HepG2 (cell line): ENCODE results near the gene KIF25. TPM values are rescaled to one million over a fixed set of nuclear protein-coding genes. Genes with fewer than 3 reads are reported as not detected.

Source experiments
- ATAC-seq: fragments of 200-7000 bp; cut with Tn5 transposase; 3 replicates; pipeline ENCODE4 v1.9.1; 2020; ENCODE audit warnings: mild to moderate bottlenecking, moderate library complexity
- BruUV-seq: library from RNA; stranded (reverse); fragments of 400-500 nt; replicated peaks from 2 replicates; lab custom pipeline; 2021; lab: Mats Ljungman, UMichigan
- CTCF ChIA-PET: fragments of 300-600 bp; formaldehyde crosslinking; extraction: SDS; loops from one replicate; lab custom pipeline; 2021; ENCODE audit warnings: low total read pairs, inconsistent platforms, low intra/inter-chr PET ratio; lab: Yijun Ruan, JAX
- POLR2A ChIA-PET: fragments of 350-600 bp; sonication (Branson Sonifier 250); formaldehyde crosslinking; loops from one replicate; lab custom pipeline; 2020; ENCODE audit warnings: antibody characterized with exemption, inconsistent platforms; lab: Yijun Ruan, JAX
- DNase-seq: peaks from one replicate; pipeline ENCODE4 v3.0.0-alpha.2; 2015; ENCODE audit warnings: low spot score
- FAIRE-seq: peaks from 3 replicates; lab custom pipeline; 2011; peaks lifted over from hg19 to GRCh38; lab: Jason Lieb, UNC
- H2AFZ ChIP-seq: one replicate; pipeline ENCODE4 v1.6.1; 2011; ENCODE audit warnings: low read length, inconsistent platforms
- H3K27ac ChIP-seq: fragments of 300-600 bp; 3 replicates; pipeline ENCODE4 v1.8.0; 2011; ENCODE audit warnings: mixed run types, mild to moderate bottlenecking, mixed read lengths, low read length, inconsistent platforms; ENCODE audit not compliant: insufficient read depth; ENCODE audit errors: extremely low read length
- H3K27me3 ChIP-seq, 2 experiments: fragments of 200-600 bp in 1 of 2; 2 replicates in 1 of 2; 3 replicates in 1 of 2; pipeline versions ENCODE4 v1.6.0 to v1.8.0; 2011; ENCODE audit warnings: low read length in 2 of 2, mild to moderate bottlenecking in 2 of 2, moderate library complexity in 2 of 2, inconsistent platforms in 1 of 2; ENCODE audit not compliant: insufficient read depth in 2 of 2, control insufficient read depth in 1 of 2
- H3K36me3 ChIP-seq, 2 experiments: fragments of 200-600 bp in 1 of 2; replicated peaks in 1 of 2; 2 replicates in 1 of 2; 3 replicates in 1 of 2; pipeline versions ENCODE4 v1.5.1 to v1.8.0; 2011; ENCODE audit warnings: low read length in 2 of 2, inconsistent platforms in 1 of 2; ENCODE audit not compliant: insufficient read depth in 2 of 2, control insufficient read depth in 1 of 2
- H3K4me1 ChIP-seq: 2 replicates; pipeline ENCODE4 v1.5.1; 2012; ENCODE audit warnings: low read length, inconsistent platforms; ENCODE audit not compliant: insufficient read depth
- H3K4me2 ChIP-seq: 2 replicates; pipeline ENCODE4 v1.6.0; 2011; ENCODE audit warnings: low read depth, low read length, inconsistent platforms
- H3K4me3 ChIP-seq, 3 experiments: fragments of 200-600 bp in 1 of 3; sonication (generic), shearing (Covaris generic) in 1 of 3; replicated peaks in 1 of 3; 2 replicates each; pipeline ENCODE4 v1.5.1; 2011 to 2016; ENCODE audit warnings: low read length in 3 of 3, inconsistent platforms in 2 of 3, low read depth in 2 of 3, mild to moderate bottlenecking in 2 of 3, control low read depth in 1 of 3, mixed read lengths in 1 of 3; ENCODE audit not compliant: insufficient read depth in 1 of 3
- H3K79me2 ChIP-seq: one replicate; pipeline ENCODE4 v1.6.1; 2011; ENCODE audit warnings: low read length, inconsistent platforms; ENCODE audit not compliant: insufficient read depth
- H3K9ac ChIP-seq: 2 replicates; pipeline ENCODE4 v1.6.0; 2011; ENCODE audit warnings: mild to moderate bottlenecking, low read depth, low read length, inconsistent platforms; ENCODE audit not compliant: insufficient read depth
- H3K9me3 ChIP-seq: 2 replicates; pipeline ENCODE4 v1.5.1; 2012; ENCODE audit warnings: mild to moderate bottlenecking, low read length
- H4K20me1 ChIP-seq: 2 replicates; pipeline ENCODE4 v1.6.0; 2011; ENCODE audit warnings: inconsistent platforms, mild to moderate bottlenecking, low read length, moderate library complexity; ENCODE audit not compliant: insufficient read depth
- GPN1 ChIP-seq: sonication (generic); formaldehyde crosslinking; IDR thresholded peaks from 2 replicates; pipeline ENCODE4 v1.5.1; 2020; ENCODE audit warnings: missing genetic modification reagents, borderline replicate concordance
- GZF1 ChIP-seq: sonication (generic); formaldehyde crosslinking; IDR thresholded peaks from 2 replicates; pipeline ENCODE4 v1.5.1; 2020; ENCODE audit warnings: mild to moderate bottlenecking, missing genetic modification reagents
- IRF2 ChIP-seq: IDR thresholded peaks from 2 replicates; pipeline ENCODE4 v1.6.1; 2018; ENCODE audit warnings: missing genetic modification reagents, missing compliant biosample characterization
- LCORL ChIP-seq, 2 experiments: fragments of 450-650 bp in 1 of 2; sonication (generic) in 1 of 2; formaldehyde crosslinking in 1 of 2; IDR thresholded peaks; 2 replicates each; pipeline versions ENCODE4 v1.5.0 to v1.6.1; 2017 to 2020; ENCODE audit warnings: antibody characterized with exemption in 1 of 2, missing genetic modification reagents in 1 of 2
- MAFF ChIP-seq: IDR thresholded peaks from 2 replicates; pipeline ENCODE4 v1.6.1; 2011; ENCODE audit warnings: low read depth, low read length, improper control_type of control experiment
- SOX6 ChIP-seq, 2 experiments: fragments of 450-650 bp in 1 of 2; sonication (generic) in 1 of 2; formaldehyde crosslinking in 1 of 2; IDR thresholded peaks; 2 replicates each; pipeline versions ENCODE4 v1.4.0 to v1.6.1; 2017 to 2020; ENCODE audit warnings: antibody characterized with exemption in 1 of 2, mild to moderate bottlenecking in 1 of 2, missing genetic modification reagents in 1 of 2
- ZBTB4 ChIP-seq: sonication (generic); formaldehyde crosslinking; IDR thresholded peaks from 2 replicates; pipeline ENCODE4 v1.4.0; 2020; ENCODE audit warnings: missing genetic modification reagents, mild to moderate bottlenecking, borderline replicate concordance
- ZNF431 ChIP-seq: sonication (generic); formaldehyde crosslinking; IDR thresholded peaks from 2 replicates; pipeline ENCODE4 v1.9.0; 2022; ENCODE audit warnings: missing genetic modification reagents, low read depth, mild to moderate bottlenecking, borderline replicate concordance
- ZNF484 ChIP-seq: sonication (generic); formaldehyde crosslinking; IDR thresholded peaks from 2 replicates; pipeline ENCODE4 v1.5.1; 2020; ENCODE audit warnings: mild to moderate bottlenecking, low read depth, missing genetic modification reagents, borderline replicate concordance
- ZNF503 ChIP-seq: sonication (generic); formaldehyde crosslinking; IDR thresholded peaks from 2 replicates; pipeline ENCODE4 v1.4.0; 2020; ENCODE audit warnings: missing genetic modification reagents
- WGBS: methylation state at CpG from one replicate; pipeline ENCODE4 v1.1.6; 2017; ENCODE audit warnings: low lambda C conversion rate; 5-methylcytosine and 5-hydroxymethylcytosine counted together
- in situ Hi-C: cut with HindIII; loops from 2 replicates; pipeline ENCODE4 v1.10.0; 2017; ENCODE audit warnings: low pct_unique_long_range_greater_than_20kb; ENCODE audit not compliant: extremely low pct_ligation_motif_present
- intact Hi-C: fragments of 100-400 bp; cut with micrococcal nuclease; formaldehyde crosslinking; loops from one replicate; pipeline ENCODE4 v1.10.0; 2022; ENCODE audit not compliant: unreplicated experiment
- polyA plus RNA-seq, 8 experiments: library from polyadenylated mRNA; depleted of rRNA in 3 of 8; stranded (reverse) in 7 of 8; unstranded in 1 of 8; fragments of >200 nt; fragmentation: Illumina TruSeq in 4 of 8; extraction: Trizol in 4 of 8; gene quantifications; 2 replicates each; pipeline versions ENCODE4 v1.2.1 to v1.2.3, GENCODE V29; 2011 to 2016; ENCODE audit warnings: low read depth in 4 of 8, missing spikeins in 1 of 8, mixed read lengths in 1 of 8; ENCODE audit not compliant: insufficient read depth in 1 of 8
- total RNA-seq, 5 experiments: library from RNA; depleted of rRNA; stranded (reverse); fragments of >200 nt; fragmentation: Illumina TruSeq; extraction: Trizol; gene quantifications; 2 replicates each; pipeline ENCODE4 v1.2.3, GENCODE V29; 2016; ENCODE audit warnings: low read depth in 1 of 5

KIF25 gene
- total and polyA plus RNA-seq, 2 of the 13 experiments (the other 11 are each of a cell fraction or from before 2014, with no cell fraction given) = not detected

- no peaks in the 10 kb centered on the region for H3K36me3 ChIP-seq
- peak overlapping the region; percentile 21 for H2AFZ ChIP-seq
- in situ Hi-C loops = no loop called here
- no peak overlapping the region for H3K27ac ChIP-seq
- H3K9me3 ChIP-seq = no peaks in the 10 kb centered on the region
- WGBS = 56% methylated on average over 3 of the region's 3 CpGs
- no peak overlapping the region for H3K4me3 ChIP-seq
- FAIRE-seq (peak; percentile 49), DNase-seq (no peak), ATAC-seq (no peak)
- H3K9ac ChIP-seq = no peak overlapping the region
- CTCF ChIA-PET = no interaction called here
- H3K27me3 ChIP-seq = no peaks in the 10 kb centered on the region; a peak in 2 of 5 replicates
- intact Hi-C loops = no loop called here
- H4K20me1 ChIP-seq = no peaks in the 10 kb centered on the region
- peaks cover 27% of the 10 kb centered on the region for H3K4me1 ChIP-seq
- TF ChIP-seq GPN1 (CRISPR knock-in tag) = no peak
- TF ChIP-seq ZNF503 = no peak
- no peak for TF ChIP-seq IRF2 (CRISPR knock-in tag)
- no peak for TF ChIP-seq SOX6 (IDR thresholded peaks at IDR 0.05)
- no peak for TF ChIP-seq SOX6 (CRISPR knock-in tag; IDR thresholded peaks at IDR 0.05)
- TF ChIP-seq ZNF484 = no peak
- no TSS peak for BruUV-seq
- POLR2A ChIA-PET = no interaction called here
- H3K4me2 ChIP-seq = no peak overlapping the region
- no peaks in the 10 kb centered on the region for H3K79me2 ChIP-seq
Measured at GRCh38 chr6:167980911-167981580, 16.4 kb upstream of the KIF25 start.

- ATAC-seq (no peak), FAIRE-seq (no peak), DNase-seq (no peak)
- no peak overlapping the region for H3K9ac ChIP-seq
- 78% methylated on average over 7 of the region's 7 CpGs for WGBS
- H3K9me3 ChIP-seq = no peaks in the 10 kb centered on the region
- BruUV-seq = no TSS peak
- POLR2A ChIA-PET = no interaction called here
- no peak overlapping the region for H3K27ac ChIP-seq
- CTCF ChIA-PET = no interaction called here
- no peaks in the 10 kb centered on the region for H3K36me3 ChIP-seq
- TF ChIP-seq ZNF431 (no peak), ZBTB4 (CRISPR knock-in tag) (no peak), LCORL (IDR thresholded peaks at IDR 0.05) (0 out of 2 replicates have a peak, but pooled peaks have one; percentile 5), LCORL (CRISPR knock-in tag; IDR thresholded peaks at IDR 0.05) (no peak), MAFF (no peak), GZF1 (CRISPR knock-in tag) (no peak)
- H4K20me1 ChIP-seq = no peaks in the 10 kb centered on the region
- H3K79me2 ChIP-seq = no peaks in the 10 kb centered on the region
- peaks cover 0 to 6% of the 10 kb centered on the region in 2 experiments; a peak in 2 of 5 replicates for H3K27me3 ChIP-seq
- peaks cover 27% of the 10 kb centered on the region for H3K4me1 ChIP-seq
- no peak overlapping the region for H3K4me2 ChIP-seq
- in situ Hi-C loops = no loop called here
- H2AFZ ChIP-seq = no peak overlapping the region
- intact Hi-C loops = no loop called here
- no peak overlapping the region for H3K4me3 ChIP-seq
Measured at GRCh38 chr6:167981916-167982462, 15.5 kb upstream of the KIF25 start.
